ENCODE data around the gene FZD8.

Gene FZD8

GRCh38 chr10:35598379-35598778, 43.7 kb downstream of the FZD8 start:
- no peak for DNase-seq

- DNase-seq, result no peak
Observed at GRCh38 chr10:35595106-35595505, 47.0 kb downstream of the FZD8 start.

- no peak for DNase-seq
Observed at GRCh38 chr10:35594115-35595079, 47.7 kb downstream of the FZD8 start.

- DNase-seq, result no peak
Observed at GRCh38 chr10:35592441-35592840, 49.7 kb downstream of the FZD8 start.

GRCh38 chr10:35588836-35589235, 53.3 kb downstream of the FZD8 start:
- no peak for DNase-seq
